Activated T-helper 1 cell treated with Interleukin-2 at 50 U/mL for 16 hours (primary cell): ENCODE measurements around the gene AKR1B1.
"Not testable (repeated sequence)": the region's sequence is repeated elsewhere in the genome, so short reads cannot be mapped to it uniquely, and the experiment has no call there.

Experiments used
- DNase-seq: peaks from one replicate; pipeline ENCODE4 v3.0.0-alpha.2; 2020; ENCODE audit warnings: low read depth

Gene AKR1B1

DNA sequence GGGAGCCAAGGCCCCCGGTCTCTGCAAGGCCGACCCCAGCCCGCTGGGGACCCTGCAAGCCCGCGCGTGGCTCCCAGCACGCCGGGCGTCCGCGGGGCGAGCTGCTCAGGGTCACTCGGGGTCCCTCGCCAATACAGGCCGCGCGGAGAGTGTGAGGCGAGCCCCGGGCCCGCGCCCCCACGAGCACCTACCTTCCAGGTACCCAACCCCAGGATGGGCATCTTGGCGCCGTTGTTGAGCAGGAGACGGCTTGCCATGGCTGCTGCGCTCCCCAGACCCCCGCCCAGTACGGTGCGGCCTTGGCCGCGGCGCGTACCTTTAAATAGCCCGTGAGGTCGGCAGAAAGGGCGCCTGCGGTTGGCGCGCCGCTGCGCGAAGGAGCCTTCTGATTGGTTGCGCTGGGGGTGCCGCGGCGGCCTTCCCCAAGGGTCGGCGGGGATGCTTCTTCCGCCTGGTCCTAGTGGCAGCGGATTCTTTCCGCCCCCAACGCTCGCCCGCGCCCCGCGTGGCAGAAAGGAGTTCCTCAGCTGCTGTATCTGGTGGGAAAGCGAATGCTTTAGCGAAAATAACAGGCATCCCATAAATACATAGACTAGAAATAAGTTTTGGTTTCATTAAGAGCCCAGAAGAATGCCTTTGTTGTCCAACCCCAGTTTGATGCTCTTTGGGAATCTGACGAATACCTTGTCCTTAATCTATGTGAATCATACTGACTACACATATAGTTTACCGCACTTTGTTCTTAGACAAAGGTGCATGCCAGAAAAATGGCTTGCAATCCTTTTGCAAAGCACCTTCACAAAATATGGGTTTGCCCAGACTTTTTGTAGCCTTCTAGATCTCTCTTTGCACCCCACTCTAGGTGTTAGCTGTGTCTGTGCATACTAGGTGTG, at the start of gene AKR1B1:
TSS of gene AKR1B1 (minus strand) at position 295 of the 893 bp plus-strand sequence. CDS start at position 257, 38 bp downstream.
- peak; percentile 78 for DNase-seq

- no peak for DNase-seq
Measured at GRCh38 chr7:134505856-134506255, 47.0 kb upstream of the AKR1B1 start.

DNA sequence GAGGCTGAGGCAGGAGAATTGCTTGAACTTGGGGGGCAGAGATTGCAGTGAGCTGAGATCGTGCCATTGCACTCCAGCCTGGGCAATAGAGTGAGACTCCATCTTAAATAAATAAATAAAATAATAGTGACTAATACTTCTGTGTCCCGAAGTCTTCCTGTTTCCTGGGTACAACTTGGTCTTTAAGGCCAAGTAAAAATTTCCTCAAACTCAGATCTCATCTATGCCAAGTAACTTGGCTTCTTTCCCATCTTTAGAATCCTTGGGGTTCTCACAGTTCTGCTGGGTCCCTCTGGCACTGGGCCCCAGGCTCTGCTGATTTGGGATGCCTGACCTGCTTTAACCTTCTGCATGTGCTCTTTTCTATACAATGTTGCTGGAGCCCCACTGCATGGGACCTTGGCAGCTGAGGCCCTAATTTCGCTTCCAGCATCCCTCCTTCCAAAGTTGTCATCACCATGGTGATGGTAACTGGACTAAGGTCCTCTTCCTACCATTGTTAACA, 45.8 kb upstream of the AKR1B1 start:
- no peak for DNase-seq

- no peak for DNase-seq
Measured at GRCh38 chr7:134502463-134503371, 43.8 kb upstream of the AKR1B1 start.

DNA sequence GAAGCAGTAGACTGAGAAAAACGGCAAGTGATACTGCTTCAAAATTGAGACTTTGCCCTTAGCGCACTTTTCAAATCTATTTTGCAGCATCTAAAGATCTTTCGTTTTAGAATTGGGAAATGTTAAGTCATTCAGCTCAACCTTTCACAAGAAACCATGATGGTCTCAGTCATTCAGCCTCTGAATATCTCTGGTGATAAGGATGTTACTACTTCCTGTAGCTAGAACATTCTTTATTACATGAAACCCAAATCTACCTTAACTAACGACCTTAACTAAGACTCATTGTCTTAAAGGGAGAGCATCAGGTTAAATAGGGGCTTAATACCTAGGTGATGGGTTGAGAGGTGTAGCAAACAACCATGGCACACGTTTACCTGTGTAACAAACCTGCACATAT, 42.1 kb upstream of the AKR1B1 start:
- DNase-seq = no peak

DNA sequence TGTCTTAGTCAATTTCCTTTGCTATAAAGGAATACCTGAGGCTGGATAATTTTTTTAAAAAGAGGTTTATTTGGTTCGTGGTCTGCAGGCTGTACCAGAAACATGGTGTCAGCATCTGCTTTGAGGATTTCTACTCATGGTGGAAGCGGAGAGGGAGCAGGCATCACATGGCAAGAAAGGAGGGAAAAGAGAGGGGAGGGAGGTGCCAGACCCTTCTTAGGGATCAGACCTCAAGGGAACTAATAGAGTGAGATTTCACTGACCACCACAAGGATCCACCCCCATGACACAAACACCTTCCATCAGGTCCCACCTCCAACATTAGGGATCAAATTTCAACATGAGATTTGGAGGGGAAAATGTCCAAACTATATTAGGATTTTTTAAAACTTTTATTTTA, 41.5 kb upstream of the AKR1B1 start:
- DNase-seq = no peak

GRCh38 chr7:134495546-134495945, 36.6 kb upstream of the AKR1B1 start:
- DNase-seq = no peak

- no peak for DNase-seq
Measured at GRCh38 chr7:134493091-134493490, 34.2 kb upstream of the AKR1B1 start.

GRCh38 chr7:134487721-134488120, 28.8 kb upstream of the AKR1B1 start:
- DNase-seq = not testable (repeated sequence)

DNA sequence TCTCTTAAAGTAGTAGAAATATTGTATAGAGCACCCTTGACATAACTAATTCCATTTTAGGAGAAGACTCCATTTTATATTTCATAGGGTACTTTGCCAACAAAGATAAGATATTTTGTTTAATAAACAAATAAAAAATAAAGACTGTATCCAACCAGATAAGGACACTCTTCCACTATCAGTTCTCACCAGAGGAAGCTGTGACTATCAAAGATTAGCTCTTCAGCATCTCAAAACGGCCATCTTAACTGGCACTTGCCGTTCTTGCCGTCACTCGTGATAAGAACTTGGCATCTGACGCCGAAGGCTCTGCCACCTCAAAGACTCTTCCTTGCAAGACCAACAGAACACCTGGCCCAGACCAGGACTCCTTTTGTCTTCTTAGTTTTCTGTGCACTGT, 26.3 kb upstream of the AKR1B1 start:
- DNase-seq = no peak

GRCh38 chr7:134483296-134483695, 24.4 kb upstream of the AKR1B1 start:
- DNase-seq = no peak

- no peak for DNase-seq
Measured at GRCh38 chr7:134482858-134483257, 24.0 kb upstream of the AKR1B1 start.

- no peak for DNase-seq
Measured at GRCh38 chr7:134481167-134481566, 22.3 kb upstream of the AKR1B1 start.

DNA sequence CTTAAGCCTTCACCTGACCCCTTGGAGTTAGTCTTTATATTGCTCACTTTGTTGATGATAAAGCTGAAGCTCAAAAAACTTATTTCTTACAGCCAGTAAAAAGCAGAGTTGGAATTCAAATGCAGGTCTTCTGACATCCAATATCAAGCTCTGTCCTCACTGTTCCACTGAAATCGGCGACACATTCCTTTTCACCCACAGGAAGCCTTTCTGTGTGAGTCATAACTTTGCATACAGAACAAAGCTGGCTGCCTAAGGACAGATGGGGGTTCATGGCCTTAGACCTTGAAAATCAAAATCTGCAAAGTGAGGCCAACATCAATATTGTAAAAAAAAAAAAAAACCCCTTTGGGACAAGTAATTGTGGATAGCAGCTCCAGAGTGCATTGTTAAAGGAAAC, 21.8 kb upstream of the AKR1B1 start:
- no peak for DNase-seq

DNA sequence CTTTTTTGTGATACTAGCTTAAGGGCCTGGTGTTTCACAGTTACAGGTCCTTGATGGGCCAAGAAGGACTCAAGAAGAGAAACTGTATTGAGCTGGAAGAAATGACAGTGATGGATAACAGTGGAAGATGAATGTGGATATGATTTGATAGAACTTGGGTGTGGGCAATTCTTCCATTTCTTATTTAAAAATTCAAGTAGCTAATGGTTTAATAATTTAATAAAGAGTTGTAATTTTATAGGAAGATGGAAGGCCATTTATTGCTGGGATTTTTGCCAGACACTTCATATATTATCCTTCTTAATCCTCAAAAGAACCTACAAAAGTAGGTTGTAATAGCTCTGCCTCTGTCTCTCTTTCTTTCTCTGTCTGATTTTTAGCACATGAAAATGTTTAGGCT, 21.3 kb upstream of the AKR1B1 start:
- DNase-seq = no peak

DNA sequence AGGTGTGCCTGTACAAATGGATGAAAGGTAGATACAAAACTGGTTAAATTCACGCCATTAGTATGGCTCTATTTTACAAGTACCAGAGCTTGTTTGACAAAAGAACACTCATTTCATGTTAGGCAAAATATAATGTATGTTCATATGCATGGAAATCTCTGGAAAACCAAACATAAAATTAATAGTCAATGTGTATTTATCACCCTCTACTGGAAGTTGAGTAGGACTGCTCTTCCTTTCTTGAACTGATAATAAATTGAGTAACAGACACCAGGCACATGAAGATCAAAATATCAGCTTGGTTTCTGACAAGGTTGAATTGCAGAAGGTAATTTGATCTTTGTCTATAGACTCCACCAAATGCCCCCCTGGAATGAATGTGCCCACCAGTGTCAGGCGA, 19.8 kb upstream of the AKR1B1 start:
- DNase-seq = no peak

DNA sequence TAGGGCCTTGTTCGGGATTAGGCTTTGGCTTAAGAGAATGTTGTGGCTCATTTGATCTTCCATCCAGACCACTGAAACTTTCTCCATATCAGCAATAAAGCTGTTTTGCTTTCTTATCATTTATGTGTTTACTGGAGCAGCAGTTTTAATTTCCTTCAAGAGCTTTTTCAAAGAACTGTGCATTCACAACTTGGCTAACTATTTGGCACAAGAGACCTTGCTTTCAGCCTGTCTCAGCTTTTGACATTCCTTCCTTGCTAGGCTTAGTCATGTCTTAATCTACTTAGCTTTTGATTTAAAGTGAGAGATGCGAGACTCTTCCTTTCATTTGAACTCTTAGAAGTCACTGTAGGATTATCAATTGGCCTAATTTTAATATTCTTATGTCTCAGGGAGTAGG, 19.1 kb upstream of the AKR1B1 start:
- no peak for DNase-seq

GRCh38 chr7:134476044-134476443, 17.1 kb upstream of the AKR1B1 start:
- no peak for DNase-seq

GRCh38 chr7:134474828-134475227, 15.9 kb upstream of the AKR1B1 start:
- no peak for DNase-seq

DNA sequence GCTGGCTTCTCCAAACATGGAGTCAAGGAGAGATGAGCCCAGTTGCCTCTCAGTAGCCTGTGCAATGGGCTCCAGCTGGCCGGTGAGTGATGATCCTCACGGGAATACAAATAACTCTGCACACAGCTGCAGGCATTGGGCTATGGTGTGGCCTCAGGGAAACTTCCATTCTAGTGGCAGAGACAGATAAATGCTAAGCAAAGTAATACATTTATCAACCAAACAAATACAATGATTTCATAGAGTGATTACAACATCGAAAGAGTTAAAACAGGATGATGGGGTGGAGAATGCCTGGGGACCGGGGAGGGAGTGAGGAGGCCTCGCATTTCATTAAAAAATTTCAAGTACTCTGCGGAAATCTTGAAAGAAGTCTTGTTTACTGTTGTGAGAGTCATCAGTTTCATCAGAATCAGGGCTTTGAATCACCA, 15.0 kb upstream of the AKR1B1 start:
- no peak for DNase-seq

GRCh38 chr7:134472572-134473244, 13.8 kb upstream of the AKR1B1 start:
- no peak for DNase-seq

DNA sequence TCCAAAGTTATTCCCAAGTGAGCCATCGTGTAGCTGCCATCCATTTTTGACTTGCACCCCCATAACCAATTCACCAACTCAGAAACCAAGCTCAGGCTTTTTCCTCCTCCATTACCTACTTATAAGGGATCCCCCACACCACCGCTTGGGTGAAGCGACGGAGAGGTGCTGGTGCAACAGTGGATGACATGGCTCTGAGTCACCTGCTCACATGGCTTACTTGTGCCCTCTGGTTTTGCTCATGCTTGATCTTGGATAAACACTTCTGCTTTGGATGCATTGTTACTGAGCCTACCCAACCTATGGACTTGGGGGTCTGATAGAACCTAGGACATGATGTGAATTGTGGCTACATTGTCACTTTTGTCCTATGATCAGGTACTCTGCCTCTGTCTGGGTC, 12.0 kb upstream of the AKR1B1 start:
- no peak for DNase-seq
